ENCODE measurements around the gene PPIE. TPM values are rescaled to one million over a fixed set of nuclear protein-coding genes. Genes with fewer than 3 reads are reported as not detected.

Gene PPIE
- total RNA-seq, 1 experiment from 2014 or later: 68.4 TPM

GRCh38 chr1:39805385-39805784 lies 66.7 kb downstream of the PPIE start:
- DNase-seq (ENCODE audit: low read depth): no peak

GRCh38 chr1:39808784-39809517 lies 70.3 kb downstream of the PPIE start:
- no peak for DNase-seq (ENCODE audit: low read depth)

- no peak for DNase-seq (ENCODE audit: low read depth)
Observed at GRCh38 chr1:39812913-39813312, 74.2 kb downstream of the PPIE start.

Other genes starting within 250 kb of the PPIE start
- not detected in 2 replicates for gene BMP8A, start 247.2 kb upstream of the PPIE start, total RNA-seq (2014; rRNA removed; shearing (Covaris generic))
- 51.9 and 94.8 TPM in 2 replicates for gene PABPC4, start 162.1 kb upstream of the PPIE start, total RNA-seq (2014; rRNA removed; shearing (Covaris generic))
- 0.15 TPM in 1 of 2 replicates, not detected in the other for gene HEYL, start 99.2 kb upstream of the PPIE start, total RNA-seq (2014; rRNA removed; shearing (Covaris generic))
- not detected in 2 replicates for gene NT5C1A, start 66.8 kb upstream of the PPIE start, total RNA-seq (2014; rRNA removed; shearing (Covaris generic))
- gene HPCAL4, start 47.4 kb upstream of the PPIE start, total RNA-seq (2014; rRNA removed; shearing (Covaris generic)): 1.0 and 1.1 TPM in 2 replicates
- gene OXCT2, start 32.5 kb downstream of the PPIE start, total RNA-seq (2014; rRNA removed; shearing (Covaris generic)): 0.30 and 0.57 TPM in 2 replicates
- 0.12 and 0.15 TPM in 2 replicates for gene BMP8B, start 50.0 kb downstream of the PPIE start, total RNA-seq (2014; rRNA removed; shearing (Covaris generic))
- gene TRIT1, start 144.6 kb downstream of the PPIE start, total RNA-seq (2014; rRNA removed; shearing (Covaris generic)): 15.2 and 26.3 TPM in 2 replicates
- gene MYCL, start 163.0 kb downstream of the PPIE start, total RNA-seq (2014; rRNA removed; shearing (Covaris generic)): 0.57 TPM in 1 of 2 replicates, not detected in the other
- 1.2 and 2.3 TPM in 2 replicates for gene MFSD2A, start 216.3 kb downstream of the PPIE start, total RNA-seq (2014; rRNA removed; shearing (Covaris generic))

Data from M059J (cell line).